Activated gamma-delta T cell treated with anti-CD3 and anti-CD28 coated beads, Interleukin-2, amount 50 U/mL, for 16 hours (primary cell): ENCODE results near the gene USP34.
A peak's percentile ranks its signal among the peaks of the same experiment; 100 is the strongest.
"Not testable (repeated sequence)": the region's sequence is repeated elsewhere in the genome, so short reads cannot be mapped to it uniquely, and the experiment has no call there.

Experiments
- DNase-seq: peaks from one replicate; pipeline ENCODE4 v3.0.0-alpha.2; 2020; ENCODE audit warnings: low read depth

The USP34 gene

DNA sequence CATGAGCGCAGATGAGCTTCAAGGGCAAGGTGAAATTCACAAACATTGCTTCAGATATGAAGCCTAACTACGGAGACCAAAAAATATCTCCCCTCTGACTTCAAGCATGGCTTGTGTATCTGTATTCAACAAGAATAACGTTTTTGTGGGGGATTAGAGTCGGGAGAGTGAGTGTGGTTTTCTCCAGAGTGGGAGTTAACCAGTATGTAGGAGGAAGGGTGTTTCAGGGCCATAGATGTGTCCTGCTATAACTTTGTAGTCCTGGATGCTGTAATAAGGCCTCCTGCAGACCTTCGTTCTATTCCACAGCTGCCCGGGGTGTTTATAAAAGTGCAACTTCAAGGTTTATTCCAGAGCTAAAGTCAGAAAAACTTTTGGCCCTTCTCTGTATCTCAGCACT lies 321.8 kb downstream of the USP34 start:
- no peak for DNase-seq

- DNase-seq, result not testable (repeated sequence)
These were observed 322.8 kb downstream of the USP34 start for GRCh38 chr2:61148091-61148490.

DNA sequence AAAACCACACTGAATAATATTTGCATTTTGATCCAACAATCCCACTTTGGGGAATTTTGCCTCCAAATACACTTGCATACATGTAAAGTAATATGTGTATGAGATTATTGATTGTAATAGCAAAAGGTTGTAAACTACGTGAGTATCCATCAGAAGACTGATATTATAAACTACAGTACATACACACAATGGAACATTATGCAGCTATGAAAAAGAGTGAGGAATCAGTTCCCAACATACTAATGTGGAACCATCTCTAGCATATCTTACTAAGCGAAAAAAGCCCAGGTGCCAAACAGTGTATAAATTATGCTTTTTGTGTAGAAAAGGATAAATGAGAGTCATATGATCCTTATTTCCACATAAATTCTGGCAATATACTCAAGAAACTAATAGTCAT lies 324.9 kb downstream of the USP34 start:
- no peak for DNase-seq

DNA sequence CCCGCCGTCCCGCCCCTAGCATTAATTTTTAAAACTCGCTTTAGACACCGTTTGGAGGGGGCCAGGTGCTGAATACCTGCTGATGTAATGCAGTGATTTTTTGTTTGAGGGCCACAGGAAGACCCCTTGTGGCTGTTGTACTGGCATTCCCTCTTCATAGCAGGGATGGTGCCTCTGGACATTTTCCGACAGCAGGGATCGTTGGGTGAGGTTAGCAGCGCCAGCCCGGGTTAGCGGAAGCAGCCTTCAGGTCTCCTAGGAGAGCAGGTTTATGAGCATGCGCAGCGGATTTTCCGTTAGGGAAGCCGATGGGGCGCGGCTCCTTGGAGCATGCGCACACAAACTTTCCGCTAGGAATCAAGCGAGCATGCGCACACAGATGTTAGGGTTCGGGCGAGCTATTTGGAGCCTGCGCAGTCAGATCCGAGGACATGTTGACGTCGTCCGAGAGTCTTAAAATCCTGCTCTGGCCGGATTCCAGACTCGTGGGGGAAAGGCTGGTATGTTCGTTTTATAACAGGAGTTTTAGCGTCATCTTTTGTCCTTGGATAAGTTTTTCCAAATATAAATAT lies 326.1 kb downstream of the USP34 start:
- DNase-seq, result peak; percentile 84

DNA sequence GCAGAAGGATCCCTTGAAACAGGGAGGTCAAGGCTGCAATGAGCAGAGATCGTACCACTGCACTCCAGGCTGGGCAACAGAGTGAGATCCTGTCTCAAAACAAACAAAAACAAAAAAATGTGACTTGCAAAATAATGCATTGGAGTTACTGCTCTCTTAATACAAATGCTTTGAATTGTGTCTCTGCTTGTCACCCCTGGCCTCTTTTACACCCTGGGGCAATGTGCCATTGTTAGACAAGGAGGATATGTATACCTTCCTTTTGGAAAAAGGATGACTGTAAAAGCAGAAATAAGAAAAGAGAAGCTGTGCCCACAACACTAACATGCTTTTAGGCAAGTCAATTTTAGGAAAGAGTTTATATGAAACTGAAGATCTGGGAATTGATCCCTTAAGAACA lies 329.7 kb downstream of the USP34 start:
- DNase-seq, result no peak

DNA sequence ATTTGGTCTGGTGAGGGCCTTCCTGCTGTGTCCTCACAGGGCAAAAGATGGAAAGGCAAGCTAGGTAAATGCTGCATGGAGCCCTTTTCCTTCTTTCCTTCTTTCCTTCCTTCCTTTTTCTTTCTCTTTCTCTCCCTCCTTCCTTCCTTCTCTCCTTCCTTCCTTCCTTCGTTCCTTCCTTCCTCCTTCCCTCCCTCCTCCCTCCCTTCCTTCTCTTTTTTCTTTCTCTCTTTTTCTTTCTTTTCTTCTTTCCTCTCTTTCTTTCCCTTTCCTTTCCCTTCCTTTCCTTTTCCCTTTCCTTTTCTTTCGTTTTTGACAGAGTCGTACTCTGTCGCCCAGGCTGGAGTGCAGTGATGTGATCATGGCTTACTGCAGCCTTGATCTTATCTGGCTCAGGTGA lies 332.0 kb downstream of the USP34 start:
- no peak for DNase-seq
